Gastroesophageal sphincter (tissue), 4 donors: ENCODE data around the gene PLAA. TPM values are rescaled to one million over a fixed set of nuclear protein-coding genes. Genes with fewer than 3 reads are reported as not detected.

Experiments
- ATAC-seq: fragments of 150-250 bp; one replicate; pipeline ENCODE4 v1.9.1; 2016; ENCODE audit warnings: mild to moderate bottlenecking, moderate library complexity
- H3K27ac ChIP-seq, 4 donors: fragments of 200-600 bp; sonication (generic) in 3 of 4; 1 replicate in 3 of 4; 2 replicates in 1 of 4; pipeline ENCODE4 v1.5.1; 2016 to 2019
- H3K27me3 ChIP-seq: fragments of 200-600 bp; sonication (generic); one replicate; pipeline ENCODE4 v1.5.1; 2019
- H3K36me3 ChIP-seq, 2 donors: fragments of 200-600 bp; sonication (generic); one replicate each; pipeline ENCODE4 v1.5.1; 2019; ENCODE audit warnings: control low read depth in 1 of 2
- H3K4me1 ChIP-seq, 3 donors: fragments of 200-600 bp; sonication (generic); 1 replicate in 2 of 3; 2 replicates in 1 of 3; pipeline ENCODE4 v1.5.1; 2016 to 2019; ENCODE audit warnings: control low read depth in 2 of 3
- H3K4me3 ChIP-seq, 2 donors: fragments of 200-600 bp; sonication (generic); one replicate each; pipeline ENCODE4 v1.5.1; 2019; ENCODE audit warnings: mild to moderate bottlenecking in 1 of 2, moderate library complexity in 1 of 2
- H3K9me3 ChIP-seq, 3 donors: fragments of 200-600 bp; sonication (generic); one replicate each; pipeline ENCODE4 v1.5.1; 2017 to 2019; ENCODE audit warnings: control low read depth in 2 of 3
- EP300 ChIP-seq: sonication (generic); formaldehyde crosslinking; IDR thresholded peaks from one replicate; pipeline ENCODE4 v1.6.1; 2017; ENCODE audit warnings: antibody characterized with exemption, mild to moderate bottlenecking
- POLR2A ChIP-seq, 2 donors: fragments of 450-650 bp; IDR thresholded peaks; one replicate each; pipeline ENCODE4 v1.6.1; 2017; ENCODE audit warnings: antibody characterized with exemption in 2 of 2, mild to moderate bottlenecking in 2 of 2, moderate library complexity in 1 of 2
- POLR2AphosphoS5 ChIP-seq: sonication (generic); formaldehyde crosslinking; IDR thresholded peaks from one replicate; pipeline ENCODE4 v1.6.1; 2017; ENCODE audit warnings: antibody characterized with exemption
- WGBS, 2 donors: methylation state at CpG; one replicate each; pipeline ENCODE4 v1.1.5; 2018; ENCODE audit warnings: low coverage in 1 of 2; 5-methylcytosine and 5-hydroxymethylcytosine counted together
- total RNA-seq, 4 donors: library from RNA; depleted of rRNA; stranded (reverse); fragments of >200 nt; gene quantifications; one replicate each; pipeline ENCODE4 v1.1.0, GENCODE V29; 2016
- TF ChIP-seq, protein P1 (sequence below), 4 experiments: fragments of 200-600 bp in 2 of 4; fragments of 450-650 bp in 2 of 4; sonication (generic) in 1 of 4; IDR thresholded peaks; one replicate each; pipeline ENCODE4 v1.5.1; 2017 to 2019; ENCODE audit warnings: antibody characterized with exemption in 4 of 4, mild to moderate bottlenecking in 2 of 4, moderate library complexity in 2 of 4

The PLAA gene
- total RNA-seq, 4 donors from 2014 or later: 24.7 to 35.0 (median 32.7) TPM

DNA sequence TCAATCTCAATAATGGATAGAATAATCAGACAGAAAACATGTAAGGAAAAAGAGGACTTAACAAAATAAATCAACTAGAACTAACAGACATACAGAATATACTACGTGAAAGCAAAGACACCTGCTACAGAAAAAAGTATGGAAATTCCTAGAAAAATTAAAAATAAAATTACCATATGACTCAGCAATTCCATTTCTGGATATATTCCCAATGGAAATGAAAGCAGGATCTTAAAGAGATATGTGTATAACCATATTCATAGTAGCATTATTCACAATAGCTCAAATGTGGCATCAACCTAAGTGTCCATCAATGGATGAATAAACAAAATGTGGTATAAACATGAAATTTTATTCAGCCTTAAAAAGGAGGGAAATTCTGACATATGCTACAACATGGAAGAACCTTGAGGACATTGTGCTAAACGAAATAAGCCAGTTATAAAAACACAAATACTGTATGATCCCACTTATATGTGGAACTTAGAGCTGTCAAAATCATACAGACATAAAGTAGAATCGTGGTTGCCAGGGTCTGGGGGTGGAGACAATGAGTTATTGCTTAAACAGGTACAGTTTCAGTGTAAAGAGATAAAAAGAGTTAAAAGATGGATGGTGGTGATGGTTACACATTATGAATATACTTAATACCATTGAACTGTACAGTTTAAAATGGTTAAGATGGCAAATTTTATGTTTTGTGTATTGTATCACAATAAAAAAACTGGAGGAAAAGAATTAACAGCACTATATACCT lies 6.9 kb downstream of the PLAA start:
- H3K4me1 ChIP-seq: peaks cover 0 to 26% (median 0%) of the 10 kb centered on the region in 3 donors
- no peak for ATAC-seq
- no peak overlapping the region for H3K27ac ChIP-seq
- H3K36me3 ChIP-seq: no peaks in the 10 kb centered on the region
- 73 to 92% methylated on average over 3 of the region's 3 CpGs for WGBS, 2 donors
- peaks cover 0 to 12% (median 0%) of the 10 kb centered on the region in 3 donors for H3K9me3 ChIP-seq
- H3K27me3 ChIP-seq: no peaks in the 10 kb centered on the region
- TF ChIP-seq, protein P1, sequence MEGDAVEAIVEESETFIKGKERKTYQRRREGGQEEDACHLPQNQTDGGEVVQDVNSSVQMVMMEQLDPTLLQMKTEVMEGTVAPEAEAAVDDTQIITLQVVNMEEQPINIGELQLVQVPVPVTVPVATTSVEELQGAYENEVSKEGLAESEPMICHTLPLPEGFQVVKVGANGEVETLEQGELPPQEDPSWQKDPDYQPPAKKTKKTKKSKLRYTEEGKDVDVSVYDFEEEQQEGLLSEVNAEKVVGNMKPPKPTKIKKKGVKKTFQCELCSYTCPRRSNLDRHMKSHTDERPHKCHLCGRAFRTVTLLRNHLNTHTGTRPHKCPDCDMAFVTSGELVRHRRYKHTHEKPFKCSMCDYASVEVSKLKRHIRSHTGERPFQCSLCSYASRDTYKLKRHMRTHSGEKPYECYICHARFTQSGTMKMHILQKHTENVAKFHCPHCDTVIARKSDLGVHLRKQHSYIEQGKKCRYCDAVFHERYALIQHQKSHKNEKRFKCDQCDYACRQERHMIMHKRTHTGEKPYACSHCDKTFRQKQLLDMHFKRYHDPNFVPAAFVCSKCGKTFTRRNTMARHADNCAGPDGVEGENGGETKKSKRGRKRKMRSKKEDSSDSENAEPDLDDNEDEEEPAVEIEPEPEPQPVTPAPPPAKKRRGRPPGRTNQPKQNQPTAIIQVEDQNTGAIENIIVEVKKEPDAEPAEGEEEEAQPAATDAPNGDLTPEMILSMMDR (IDR thresholded peaks at IDR 0.05): no peak
- TF ChIP-seq POLR2A (IDR thresholded peaks at IDR 0.05) (no peak), POLR2AphosphoS5 (no peak), EP300 (no peak)
- H3K4me3 ChIP-seq: no peak overlapping the region

DNA sequence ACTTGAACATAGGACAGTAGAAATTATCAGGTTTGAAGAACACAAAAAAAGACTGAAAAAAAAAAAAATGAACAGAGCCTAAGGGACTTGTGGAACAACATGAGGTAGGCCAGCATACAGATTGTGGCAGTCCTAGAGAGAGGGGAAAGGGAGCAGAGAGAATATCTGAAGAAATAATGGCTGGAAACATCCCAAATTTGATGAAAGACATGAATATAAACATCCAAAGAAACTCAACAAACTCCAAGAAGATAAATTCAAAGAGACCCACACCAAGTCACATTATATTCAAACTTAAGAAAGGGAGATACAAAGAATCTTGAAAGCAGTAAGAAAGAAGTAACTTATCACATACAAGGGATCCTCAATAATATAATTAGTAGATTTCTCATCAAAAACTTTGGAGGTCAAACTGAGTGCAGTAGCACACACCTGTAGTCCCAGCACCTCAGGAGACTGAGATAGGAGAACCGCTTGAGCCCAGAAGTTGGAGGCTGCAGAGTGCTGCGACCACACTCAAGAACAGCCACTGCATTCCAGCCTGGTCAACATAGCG lies 9.1 kb downstream of the PLAA start:
- H3K36me3 ChIP-seq: peaks cover 0 to 4% of the 10 kb centered on the region in 2 donors
- H3K4me1 ChIP-seq: peaks cover 0 to 8% (median 0%) of the 10 kb centered on the region in 3 donors
- no peak overlapping the region for H3K27ac ChIP-seq
- peaks cover 0 to 12% (median 0%) of the 10 kb centered on the region in 3 donors for H3K9me3 ChIP-seq
- WGBS, 2 donors: 90% methylated on average over 2 of the region's 3 CpGs; no CpG with 5 or more reads in 1 of the 2 donors
- H3K27me3 ChIP-seq: no peaks in the 10 kb centered on the region
- ATAC-seq: no peak
- TF ChIP-seq, protein P1 (IDR thresholded peaks at IDR 0.05): no peak
- TF ChIP-seq POLR2AphosphoS5 (no peak), POLR2A (IDR thresholded peaks at IDR 0.05) (no peak), EP300 (no peak)
- no peak overlapping the region for H3K4me3 ChIP-seq

DNA sequence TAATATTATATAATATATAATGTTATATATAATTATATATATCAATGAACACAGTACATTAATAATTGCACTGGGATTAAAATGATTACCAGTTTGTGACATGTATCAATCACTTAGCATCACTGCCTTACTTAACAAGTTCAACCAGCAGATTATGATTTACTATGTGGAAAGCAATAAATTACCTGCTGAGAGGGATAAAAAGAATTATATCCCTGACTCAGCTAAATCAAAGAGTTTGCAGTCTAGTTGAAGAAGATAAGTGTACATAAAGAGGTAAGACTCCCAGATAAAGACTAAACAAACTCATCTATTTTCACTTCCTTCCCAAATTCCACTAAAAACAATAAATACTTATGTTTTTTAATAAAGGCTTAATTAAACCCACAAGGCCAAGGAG lies 11.2 kb downstream of the PLAA start:
- Histone ChIP-seq H3K27ac (no peak overlapping the region), H3K27me3 (no peaks in the 10 kb centered on the region), H3K36me3 (peaks cover 0 to 21% of the 10 kb centered on the region in 2 donors), H3K9me3 (peaks cover 0 to 12% (median 0%) of the 10 kb centered on the region in 3 donors), H3K4me1 (peaks cover 0 to 8% (median 0%) of the 10 kb centered on the region in 3 donors), H3K4me3 (no peak overlapping the region)
- TF ChIP-seq, protein P1 (IDR thresholded peaks at IDR 0.05): no peak
- TF ChIP-seq EP300: no peak
- TF ChIP-seq POLR2A (IDR thresholded peaks at IDR 0.05): no peak
- no peak for TF ChIP-seq POLR2AphosphoS5
- no peak for ATAC-seq

DNA sequence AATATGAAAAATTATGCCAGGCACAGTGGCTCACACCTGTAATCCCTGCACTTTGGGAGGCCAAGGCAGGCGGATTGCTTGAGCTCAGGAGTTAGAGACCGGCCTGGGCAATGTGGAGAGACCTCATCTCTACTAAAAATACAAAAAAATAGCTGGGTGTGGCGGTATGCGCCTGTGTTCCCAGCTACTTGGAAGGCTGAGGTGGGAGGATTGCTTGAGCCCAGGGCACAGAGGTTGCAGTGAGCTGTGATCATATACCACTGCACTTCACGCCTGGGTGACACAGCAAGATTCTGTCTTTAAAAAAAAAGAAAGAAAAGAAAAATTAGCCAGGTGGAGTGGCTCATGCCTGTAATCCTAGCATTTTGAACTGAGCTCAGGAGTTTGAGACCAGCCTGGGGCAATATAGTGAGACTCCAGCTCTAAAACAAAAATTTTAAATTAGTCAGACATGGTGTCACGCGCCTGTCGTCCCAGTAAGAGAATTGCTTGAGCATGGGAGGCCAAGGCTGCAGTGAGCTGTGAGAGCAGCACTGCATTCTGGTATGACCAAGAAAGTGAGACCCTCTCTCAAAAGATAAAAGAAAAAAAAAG lies 18.0 kb downstream of the PLAA start:
- Histone ChIP-seq H3K9me3 (no peaks in the 10 kb centered on the region), H3K27ac (no peak overlapping the region), H3K4me3 (no peak overlapping the region), H3K27me3 (no peaks in the 10 kb centered on the region), H3K4me1 (peaks cover 0 to 5% (median 0%) of the 10 kb centered on the region in 3 donors), H3K36me3 (peaks cover 8 to 82% of the 10 kb centered on the region in 2 donors)
- ATAC-seq: no peak
- 76 to 97% methylated on average over 5 to 8 of the region's 8 CpGs for WGBS, 2 donors
- TF ChIP-seq POLR2A (IDR thresholded peaks at IDR 0.05) (no peak), POLR2AphosphoS5 (no peak), EP300 (no peak)
- TF ChIP-seq, protein P1 (IDR thresholded peaks at IDR 0.05): no peak
